HepG2 (cell line): ENCODE data around the gene NAPSA.

Experiments
- ADNP ChIP-seq: sonication (generic); formaldehyde crosslinking; IDR thresholded peaks from 2 replicates; pipeline ENCODE4 v1.4.0; 2020; ENCODE audit warnings: missing genetic modification reagents
- FOXK2 ChIP-seq: fragments of 450-650 bp; IDR thresholded peaks from 2 replicates; pipeline ENCODE4 v1.6.1; 2016
- JUND ChIP-seq: sonication (generic); formaldehyde crosslinking; IDR thresholded peaks from 2 replicates; pipeline ENCODE4 v1.8.0; 2022; ENCODE audit warnings: mild to moderate bottlenecking, missing genetic modification reagents
- POLR2A ChIP-seq, 2 experiments: IDR thresholded peaks; 2 replicates each; pipeline ENCODE4 v1.6.1; 2011; ENCODE audit warnings: low read depth in 2 of 2, low read length in 2 of 2, mild to moderate bottlenecking in 1 of 2, moderate library complexity in 1 of 2; ENCODE audit not compliant: insufficient read depth in 1 of 2
- PRMT3 ChIP-seq: sonication (generic); formaldehyde crosslinking; IDR thresholded peaks from 2 replicates; pipeline ENCODE4 v1.8.1; 2022; ENCODE audit warnings: low read depth, mild to moderate bottlenecking, moderate library complexity, missing genetic modification reagents, borderline replicate concordance
- RERE ChIP-seq: IDR thresholded peaks from 2 replicates; pipeline ENCODE4 v1.6.1; 2016; ENCODE audit warnings: low read depth, missing genetic modification reagents, missing compliant biosample characterization
- SRF ChIP-seq: IDR thresholded peaks from 2 replicates; pipeline ENCODE4 v1.6.1; 2011; ENCODE audit warnings: mild to moderate bottlenecking, low read depth, low read length, moderate library complexity
- ZNF225 ChIP-seq: sonication (generic); formaldehyde crosslinking; IDR thresholded peaks from 2 replicates; pipeline ENCODE4 v1.4.0; 2020; ENCODE audit warnings: mild to moderate bottlenecking, missing genetic modification reagents
- ZNF781 ChIP-seq: sonication (generic); formaldehyde crosslinking; IDR thresholded peaks from 2 replicates; pipeline ENCODE4 v1.5.1; 2020; ENCODE audit warnings: borderline replicate concordance, mild to moderate bottlenecking, missing genetic modification reagents; ENCODE audit errors: not compliant biosample characterization
- TF ChIP-seq, protein P1 (sequence below): sonication (generic); formaldehyde crosslinking; IDR thresholded peaks from 2 replicates; pipeline ENCODE4 v1.4.0; 2020; ENCODE audit warnings: mild to moderate bottlenecking, missing genetic modification reagents

DNA sequence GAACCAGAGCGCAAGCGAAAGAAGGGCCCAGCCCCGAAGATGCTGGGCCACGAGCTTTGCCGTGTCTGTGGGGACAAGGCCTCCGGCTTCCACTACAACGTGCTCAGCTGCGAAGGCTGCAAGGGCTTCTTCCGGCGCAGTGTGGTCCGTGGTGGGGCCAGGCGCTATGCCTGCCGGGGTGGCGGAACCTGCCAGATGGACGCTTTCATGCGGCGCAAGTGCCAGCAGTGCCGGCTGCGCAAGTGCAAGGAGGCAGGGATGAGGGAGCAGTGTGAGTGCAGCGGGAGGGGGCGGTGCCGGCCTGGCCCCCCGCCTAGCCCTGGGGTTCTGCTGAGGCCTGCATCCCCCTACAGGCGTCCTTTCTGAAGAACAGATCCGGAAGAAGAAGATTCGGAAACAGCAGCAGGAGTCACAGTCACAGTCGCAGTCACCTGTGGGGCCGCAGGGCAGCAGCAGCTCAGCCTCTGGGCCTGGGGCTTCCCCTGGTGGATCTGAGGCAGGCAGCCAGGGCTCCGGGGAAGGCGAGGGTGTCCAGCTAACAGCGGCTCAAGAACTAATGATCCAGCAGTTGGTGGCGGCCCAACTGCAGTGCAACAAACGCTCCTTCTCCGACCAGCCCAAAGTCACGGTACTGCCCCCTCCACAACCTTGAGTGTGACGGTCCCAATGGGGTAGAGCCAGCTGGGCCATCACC lies 12.9 kb upstream of the NAPSA start:
- TF ChIP-seq RERE (CRISPR knock-in tag) = no peak
- TF ChIP-seq SRF = no peak
- TF ChIP-seq, protein P1, sequence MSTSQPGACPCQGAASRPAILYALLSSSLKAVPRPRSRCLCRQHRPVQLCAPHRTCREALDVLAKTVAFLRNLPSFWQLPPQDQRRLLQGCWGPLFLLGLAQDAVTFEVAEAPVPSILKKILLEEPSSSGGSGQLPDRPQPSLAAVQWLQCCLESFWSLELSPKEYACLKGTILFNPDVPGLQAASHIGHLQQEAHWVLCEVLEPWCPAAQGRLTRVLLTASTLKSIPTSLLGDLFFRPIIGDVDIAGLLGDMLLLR (CRISPR knock-in tag) = no peak
- no peak for TF ChIP-seq PRMT3
- TF ChIP-seq ADNP (CRISPR knock-in tag) = no peak
- TF ChIP-seq JUND (CRISPR knock-in tag) = no peak
- no peak for TF ChIP-seq ZNF781 (CRISPR knock-in tag)
- TF ChIP-seq FOXK2 = no peak
- no peak for TF ChIP-seq ZNF225 (CRISPR knock-in tag)
- TF ChIP-seq POLR2A (IDR thresholded peaks at IDR 0.05; ENCODE audit: insufficient read depth in 1 of 2, low read depth in 2 of 2, low read length in 2 of 2) = no peak
